Heart left ventricle (tissue), 16 donors: ENCODE data around the gene ALPL. TPM values are rescaled to one million over a fixed set of nuclear protein-coding genes. Genes with fewer than 3 reads are reported as not detected.
"Not testable (repeated sequence)": the region's sequence is repeated elsewhere in the genome, so short reads cannot be mapped to it uniquely, and the experiment has no call there.

Experiments
- ATAC-seq, 4 donors: fragments of 200-7000 bp; cut with Tn5 transposase; one replicate each; pipeline ENCODE4 v1.9.1; 2020 to 2022; ENCODE audit warnings: moderate library complexity in 4 of 4, mild to moderate bottlenecking in 3 of 4, moderate number of reproducible peaks in 1 of 4
- DNase-seq, 5 donors: peaks; one replicate each; pipeline ENCODE4 v3.0.0-alpha.2; 2020
- H3K27ac ChIP-seq, 12 donors: fragments of 200-600 bp; sonication (generic) in 4 of 12; one replicate each; pipeline versions ENCODE4 v1.5.0 to v1.8.0; 2016 to 2022; ENCODE audit warnings: mild to moderate bottlenecking in 2 of 12
- H3K27me3 ChIP-seq, 9 donors: fragments of 200-600 bp; sonication (generic) in 2 of 9; one replicate each; pipeline versions ENCODE4 v1.5.1 to v1.8.0; 2016 to 2022; ENCODE audit warnings: mild to moderate bottlenecking in 3 of 9
- H3K36me3 ChIP-seq, 9 donors: fragments of 200-600 bp; sonication (generic) in 2 of 9; one replicate each; pipeline versions ENCODE4 v1.5.0 to v1.8.0; 2018 to 2022; ENCODE audit warnings: mild to moderate bottlenecking in 2 of 9
- H3K4me1 ChIP-seq, 12 donors: fragments of 200-600 bp; sonication (generic) in 4 of 12; one replicate each; pipeline versions ENCODE4 v1.5.0 to v1.8.0; 2016 to 2022; ENCODE audit warnings: mild to moderate bottlenecking in 3 of 12
- H3K4me3 ChIP-seq, 12 donors: fragments of 200-600 bp; sonication (generic) in 4 of 12; one replicate each; pipeline versions ENCODE4 v1.5.0 to v1.8.0; 2017 to 2022; ENCODE audit warnings: mild to moderate bottlenecking in 9 of 12, moderate library complexity in 4 of 12
- H3K9me3 ChIP-seq, 12 donors: fragments of 200-600 bp; sonication (generic) in 4 of 12; one replicate each; pipeline versions ENCODE4 v1.5.0 to v1.8.0; 2016 to 2022; ENCODE audit warnings: mild to moderate bottlenecking in 1 of 12
- CTCF ChIP-seq, 12 donors: fragments of 200-600 bp; sonication (generic) in 4 of 12; IDR thresholded peaks; one replicate each; pipeline versions ENCODE4 v1.5.0 to v1.8.0; 2018 to 2022; ENCODE audit warnings: antibody characterized with exemption in 12 of 12, mild to moderate bottlenecking in 5 of 12
- POLR2A ChIP-seq, 2 donors: fragments of 450-650 bp; IDR thresholded peaks; one replicate each; pipeline ENCODE4 v1.6.1; 2017; ENCODE audit warnings: antibody characterized with exemption in 2 of 2, mild to moderate bottlenecking in 2 of 2, moderate library complexity in 2 of 2
- WGBS, 4 donors: extraction: QIAGEN DNeasy Blood & Tissue Kit in 2 of 4; methylation state at CpG; one replicate each; pipeline versions ENCODE4 v1.1.5 to v1.1.7; 2013 to 2018; 5-methylcytosine and 5-hydroxymethylcytosine counted together
- intact Hi-C, 10 donors: fragments of 100-400 bp; cut with DNase I; formaldehyde crosslinking; loops; one replicate each; pipeline versions ENCODE4 v1.11.1 to v1.14.2; 2022
- polyA plus RNA-seq, 2 donors: library from polyadenylated mRNA; stranded (reverse); fragments of 200-250 nt; gene quantifications; one replicate each; pipeline ENCODE4 v1.2.3, GENCODE V29; 2013
- total RNA-seq, 9 donors: library from RNA; depleted of rRNA in 2 of 9; stranded (reverse); fragments of >200 nt in 2 of 9; fragmentation: NEBNext Ultra II Directional in 3 of 9; extraction: Animal tissue kit (Norgen Biotek cat#: 25700) in 3 of 9; gene quantifications; one replicate each; pipeline versions ENCODE4 v1.1.0 to v1.2.4, GENCODE V29; 2016 to 2023
- donor health status: ischemic (EF 13 %, LVEDD 7.1; RV severe dilation, severe dysfunction).
- donor health status: healthy with polysubstance abuse.
- donor health status: DM: no; HTN: yes; CAD: no.
- donor health status: DM: no; HTN: no; CAD: no.
- donor health status: ischemic (EF 25% LVEDD 6.9; RV normal size, moderate dysfunction).
- donor health status: ischemic (EF 25% LVEDD 5.7; RV mildly dilated, moderate dysfunction).
- donor health status: healthy.
- donor health status: DM: yes; HTN: yes; CAD: no.
- donor health status: ischemic (EF 35%, LVEDD 5.7; RV mildly dilated, moderate dysfunction).
- donor health status: nonischemic (EF 11% LVEDD 7.7; RV severe dilation, severe dysfunction).
- donor health status: DM: yes; HTN: yes; CAD: no.
- donor health status: PGD.
- donor health status: ischemic (EF 29% LVEDD 5.4; RV normal size, mild dysfunction).
- donor health status: nonischemic (EF 23%, LVEDD 6.1; RV moderate dilation, normal function).

The ALPL gene
- total and polyA plus RNA-seq, 11 donors: 6.3 to 45.8 (median 12.3) TPM

- H3K27me3 ChIP-seq: no peaks in the 10 kb centered on the region
- no peak overlapping the region for H3K27ac ChIP-seq
- WGBS, 4 donors: 84 to 91% (median 89%) methylated on average over 9 of the region's 9 CpGs
- H3K4me1 ChIP-seq: no peaks in the 10 kb centered on the region
- H3K4me3 ChIP-seq: no peak overlapping the region
- DNase-seq (no peak), ATAC-seq (no peak)
- H3K36me3 ChIP-seq: peaks cover 0 to 28% (median 0%) of the 10 kb centered on the region in 9 donors
- TF ChIP-seq CTCF (IDR thresholded peaks at IDR 0.05) (no peak), POLR2A (IDR thresholded peaks at IDR 0.05) (no peak)
- no peaks in the 10 kb centered on the region for H3K9me3 ChIP-seq
- intact Hi-C loops: loop anchor here in 1 of 10 donors (5.0 kb wide), 1 partner anchor 243 kb away; no protein-coding TSS in a partner anchor
Measured at GRCh38 chr1:21469581-21469980, 39.6 kb upstream of the ALPL start.

DNA sequence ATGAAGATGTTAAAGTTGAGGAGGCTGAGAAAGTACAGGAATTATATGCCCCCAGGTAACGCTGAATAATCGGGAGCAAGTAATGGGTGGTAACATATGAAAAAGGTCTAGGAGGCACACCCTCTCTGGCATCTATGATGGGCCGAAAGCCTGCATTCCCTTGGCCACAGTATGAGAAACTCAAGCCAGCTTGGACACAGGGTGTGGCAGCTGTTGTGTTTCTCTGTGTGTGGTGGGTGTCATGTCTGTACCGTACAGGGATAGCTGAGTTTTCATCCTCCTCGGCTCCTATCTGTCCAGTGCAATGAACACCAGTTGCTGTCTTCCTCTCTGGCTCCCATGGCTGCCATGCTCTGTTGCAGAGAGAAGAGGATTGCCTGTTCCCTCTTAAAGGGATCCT, 36.4 kb upstream of the ALPL start:
- intact Hi-C loops: no loop called here
- Histone ChIP-seq H3K4me3 (no peak overlapping the region), H3K36me3 (peaks cover 0 to 41% (median 8%) of the 10 kb centered on the region in 9 donors), H3K9me3 (no peaks in the 10 kb centered on the region), H3K27me3 (no peaks in the 10 kb centered on the region), H3K4me1 (no peaks in the 10 kb centered on the region), H3K27ac (no peak overlapping the region)
- DNase-seq: no peak
- WGBS, 4 donors: 87 to 98% (median 91%) methylated on average over 5 of the region's 5 CpGs
- TF ChIP-seq CTCF (IDR thresholded peaks at IDR 0.05): no peak
- TF ChIP-seq POLR2A (IDR thresholded peaks at IDR 0.05): no peak
- ATAC-seq: no peak

DNA sequence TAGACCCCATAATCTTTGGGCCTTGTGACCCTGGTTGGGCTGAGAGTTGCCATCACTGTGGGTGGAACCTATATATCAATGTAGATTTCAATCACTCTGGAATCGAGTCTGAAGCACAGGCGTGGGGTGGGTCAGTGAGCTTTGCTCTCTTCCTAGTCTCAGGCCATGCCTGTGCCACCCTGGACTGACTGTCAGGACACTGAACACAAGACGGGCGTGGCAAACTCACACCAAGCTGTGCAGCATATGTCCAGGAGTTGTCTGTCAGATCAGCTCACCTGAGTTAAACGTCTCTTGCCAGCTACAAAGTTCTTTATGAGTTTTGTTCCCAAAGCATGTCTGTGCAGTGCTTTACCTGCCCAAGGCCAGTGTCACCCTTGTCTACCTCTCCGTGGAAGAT, 30.9 kb upstream of the ALPL start:
- 88 to 92% (median 91%) methylated on average over 6 of the region's 6 CpGs for WGBS, 4 donors
- no peaks in the 10 kb centered on the region for H3K27me3 ChIP-seq
- no peak for ATAC-seq
- no peak for DNase-seq
- H3K36me3 ChIP-seq: peaks cover 0 to 50% (median 21%) of the 10 kb centered on the region in 9 donors
- no peak overlapping the region for H3K27ac ChIP-seq
- H3K9me3 ChIP-seq: no peaks in the 10 kb centered on the region
- no peaks in the 10 kb centered on the region for H3K4me1 ChIP-seq
- intact Hi-C loops: loop anchor here in 1 of 10 donors (5.0 kb wide), 1 partner anchor 51 kb away; no protein-coding TSS in a partner anchor
- no peak overlapping the region for H3K4me3 ChIP-seq
- no peak for TF ChIP-seq CTCF (IDR thresholded peaks at IDR 0.05)
- TF ChIP-seq POLR2A (IDR thresholded peaks at IDR 0.05): no peak

GRCh38 chr1:21483881-21484280, 25.3 kb upstream of the ALPL start:
- H3K4me3 ChIP-seq, H3K9me3 ChIP-seq, H3K4me1 ChIP-seq, DNase-seq, ATAC-seq, intact Hi-C loops, H3K27ac ChIP-seq: not testable (repeated sequence)
- H3K27me3 ChIP-seq: peaks cover 0 to 11% (median 0%) of the 10 kb centered on the region in 9 donors
- peaks cover 0 to 15% (median 3%) of the 10 kb centered on the region in 9 donors for H3K36me3 ChIP-seq
- WGBS, 4 donors: 90 to 97% (median 94%) methylated on average over 2 to 4 of the region's 4 CpGs

GRCh38 chr1:21489146-21489545, 20.1 kb upstream of the ALPL start:
- Histone ChIP-seq H3K36me3 (no peaks in the 10 kb centered on the region), H3K9me3 (no peaks in the 10 kb centered on the region), H3K27me3 (peaks cover 0 to 11% (median 0%) of the 10 kb centered on the region in 9 donors), H3K4me1 (peaks cover 0 to 13% (median 0%) of the 10 kb centered on the region in 12 donors), H3K27ac (no peak overlapping the region), H3K4me3 (no peak overlapping the region)
- no peak for ATAC-seq
- TF ChIP-seq POLR2A (IDR thresholded peaks at IDR 0.05) (no peak), CTCF (IDR thresholded peaks at IDR 0.05) (no peak)
- WGBS, 4 donors: 88 to 91% (median 90%) methylated on average over 11 of the region's 11 CpGs
- intact Hi-C loops: no loop called here
- DNase-seq: no peak
